Ishikawa (cell line): ENCODE data around the gene MYO9A.

Experiments used
- CEBPB ChIP-seq: IDR thresholded peaks from 2 replicates; pipeline ENCODE4 v1.6.1; 2012
- CREB1 ChIP-seq: IDR thresholded peaks from 2 replicates; pipeline ENCODE4 v1.6.1; 2012; ENCODE audit warnings: low read depth
- EGR1 ChIP-seq: IDR thresholded peaks from 2 replicates; pipeline ENCODE4 v1.6.1; 2012
- EP300 ChIP-seq: IDR thresholded peaks from 2 replicates; pipeline ENCODE4 v1.6.1; 2012; ENCODE audit warnings: borderline replicate concordance
- FOXM1 ChIP-seq: IDR thresholded peaks from 2 replicates; pipeline ENCODE4 v1.6.1; 2012; ENCODE audit warnings: low read depth, borderline replicate concordance
- NFIC ChIP-seq: IDR thresholded peaks from 2 replicates; pipeline ENCODE4 v1.6.1; 2012
- RAD21 ChIP-seq: IDR thresholded peaks from 2 replicates; pipeline ENCODE4 v1.6.1; 2012; ENCODE audit warnings: low read depth
- REST ChIP-seq: IDR thresholded peaks from 2 replicates; pipeline ENCODE4 v1.6.1; 2012; ENCODE audit warnings: low read depth, mild to moderate bottlenecking
- TAF1 ChIP-seq: IDR thresholded peaks from 2 replicates; pipeline ENCODE4 v1.6.1; 2012; ENCODE audit warnings: low read depth, mild to moderate bottlenecking
- TCF12 ChIP-seq: IDR thresholded peaks from 2 replicates; pipeline ENCODE4 v1.6.1; 2012; ENCODE audit warnings: low read depth
- TEAD4 ChIP-seq: IDR thresholded peaks from 2 replicates; pipeline ENCODE4 v1.6.1; 2012
- USF1 ChIP-seq: IDR thresholded peaks from 2 replicates; pipeline ENCODE4 v1.6.1; 2012
- YY1 ChIP-seq: IDR thresholded peaks from 2 replicates; pipeline ENCODE4 v1.6.1; 2012; ENCODE audit warnings: low read depth
- ZBTB7A ChIP-seq: IDR thresholded peaks from 2 replicates; pipeline ENCODE4 v1.6.1; 2012; ENCODE audit warnings: low read depth
- TF ChIP-seq, protein P1 (sequence below): IDR thresholded peaks from 2 replicates; pipeline ENCODE4 v1.6.1; 2012

Gene MYO9A

GRCh38 chr15:72128359-72128758, 10.4 kb upstream of the MYO9A start:
- TF ChIP-seq ZBTB7A (no peak), RAD21 (no peak), TEAD4 (no peak), TCF12 (no peak), FOXM1 (no peak), REST (no peak), TAF1 (no peak), EGR1 (no peak), USF1 (no peak), YY1 (no peak), EP300 (no peak), CEBPB (no peak), CREB1 (no peak), NFIC (no peak)
- TF ChIP-seq, protein P1, sequence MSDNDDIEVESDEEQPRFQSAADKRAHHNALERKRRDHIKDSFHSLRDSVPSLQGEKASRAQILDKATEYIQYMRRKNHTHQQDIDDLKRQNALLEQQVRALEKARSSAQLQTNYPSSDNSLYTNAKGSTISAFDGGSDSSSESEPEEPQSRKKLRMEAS, result no peak

DNA sequence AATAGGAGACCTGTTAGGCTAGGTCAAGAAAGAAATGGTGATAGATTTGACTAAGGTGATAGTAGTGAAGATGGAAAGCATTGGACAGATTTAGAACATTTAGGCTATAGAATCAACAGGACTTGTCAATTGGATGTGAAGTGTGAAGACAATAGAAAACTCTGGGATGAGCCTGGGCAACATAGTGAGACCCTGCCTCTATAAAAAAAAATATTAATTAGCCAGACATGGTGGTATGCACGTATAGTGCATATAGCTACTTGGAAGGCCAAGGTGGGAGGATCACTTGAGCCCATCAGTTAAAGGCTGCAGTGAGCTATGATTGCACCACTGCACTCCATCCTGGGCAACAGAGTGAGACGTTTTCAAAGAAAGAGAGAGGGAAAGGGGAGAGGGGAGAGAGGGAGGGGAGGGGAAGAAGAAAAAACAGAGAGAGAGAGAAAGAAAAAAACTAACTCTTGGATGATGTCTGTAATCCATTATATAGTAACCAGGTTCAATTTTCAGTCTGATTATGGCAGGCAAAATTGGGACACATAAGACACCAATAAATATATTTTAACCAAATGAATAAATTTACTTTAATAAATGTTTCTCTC, 9.9 kb upstream of the MYO9A start:
- no peak for TF ChIP-seq ZBTB7A

- TF ChIP-seq TEAD4 (no peak), ZBTB7A (no peak), NFIC (no peak), EP300 (no peak), FOXM1 (no peak), TCF12 (no peak), USF1 (no peak), CEBPB (no peak), REST (no peak), CREB1 (no peak), TAF1 (no peak), RAD21 (no peak), EGR1 (no peak), YY1 (no peak)
- TF ChIP-seq, protein P1, result no peak
Measured at GRCh38 chr15:72124218-72124617, 6.3 kb upstream of the MYO9A start.

DNA sequence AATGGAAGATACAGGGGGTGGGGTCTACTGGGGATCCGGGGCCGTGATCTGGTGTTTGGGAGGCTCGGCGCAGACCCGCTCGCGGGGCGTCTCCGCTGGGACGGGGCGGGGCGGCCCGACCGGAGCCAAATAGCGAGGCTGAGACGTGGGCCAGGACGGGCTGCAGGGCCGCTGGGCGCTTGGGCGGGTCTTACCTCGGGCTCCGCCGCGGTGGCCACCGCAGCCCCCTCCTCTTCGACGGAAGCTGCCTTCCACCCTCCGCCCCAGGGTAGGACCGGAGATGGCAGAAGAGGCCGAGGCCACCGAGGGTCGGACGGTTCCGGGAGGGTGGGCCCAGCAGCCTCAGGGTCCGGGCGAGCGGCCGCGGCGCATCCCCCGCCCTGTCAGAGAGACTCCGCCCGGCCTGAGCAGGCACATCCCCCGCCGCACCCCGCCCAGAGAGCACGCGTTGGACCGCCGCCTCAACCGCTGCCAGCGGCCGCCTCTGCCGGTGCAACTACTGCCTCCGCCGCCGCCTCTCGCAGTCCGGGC, 399 bp downstream of the MYO9A start:
- TF ChIP-seq, protein P1, result peak; percentile 41
- TF ChIP-seq RAD21, result no peak
- TF ChIP-seq REST, result no peak
- no peak for TF ChIP-seq NFIC
- TF ChIP-seq FOXM1, result no peak
- TF ChIP-seq CEBPB, result no peak
- TF ChIP-seq EGR1, result no peak
- no peak for TF ChIP-seq TCF12
- no peak for TF ChIP-seq CREB1
- peak; percentile 92 for TF ChIP-seq ZBTB7A
- no peak for TF ChIP-seq TEAD4
- TF ChIP-seq EP300, result no peak
- no peak for TF ChIP-seq USF1
- TF ChIP-seq TAF1, result peak; percentile 27; the same call in 1 of the 2 replicates
- TF ChIP-seq YY1, result 0 out of 2 replicates have a peak, but pooled peaks have one; percentile 27
